Neural cell (in vitro differentiated cells): ENCODE results near the gene IL15. TPM values are rescaled to one million over a fixed set of nuclear protein-coding genes. Genes with fewer than 3 reads are reported as not detected.

Source experiments
- H2AFZ ChIP-seq: fragments of 200-600, 300-800 bp; sonication (generic), shearing (Covaris generic); 2 replicates; pipeline ENCODE4 v1.6.0; 2014; ENCODE audit warnings: low read depth, mild to moderate bottlenecking, antibody characterized with exemption, low read length, moderate library complexity
- H3F3A ChIP-seq: fragments of 200-600 bp; shearing (Covaris generic); 2 replicates; pipeline ENCODE4 v1.6.1; 2016; ENCODE audit warnings: mild to moderate bottlenecking, moderate library complexity, mixed read lengths, antibody characterized with exemption, low read length; ENCODE audit not compliant: insufficient read depth, poor library complexity, severe bottlenecking
- H3K27ac ChIP-seq: fragments of 200-600, 300-800 bp; sonication (generic), shearing (Covaris generic); 2 replicates; pipeline ENCODE4 v1.5.1; 2014; ENCODE audit warnings: mild to moderate bottlenecking, low read length, moderate library complexity
- H3K27me3 ChIP-seq: fragments of 300-800, 200-600 bp; sonication (generic), shearing (Covaris generic); 2 replicates; pipeline ENCODE4 v1.6.0; 2014; ENCODE audit warnings: mild to moderate bottlenecking, low read depth, low read length, moderate library complexity; ENCODE audit not compliant: insufficient read depth
- H3K36me3 ChIP-seq: fragments of 300-800, 200-600 bp; sonication (generic), shearing (Covaris generic); 2 replicates; pipeline ENCODE4 v1.5.1; 2014; ENCODE audit warnings: mild to moderate bottlenecking, antibody characterized with exemption, low read length, moderate library complexity; ENCODE audit not compliant: insufficient read depth
- H3K4me2 ChIP-seq: fragments of 300-800, 200-600 bp; sonication (generic), shearing (Covaris generic); 2 replicates; pipeline ENCODE4 v1.6.0; 2014; ENCODE audit warnings: mild to moderate bottlenecking, low read length
- H3K4me3 ChIP-seq: fragments of 300-800, 200-600 bp; sonication (generic), shearing (Covaris generic); 2 replicates; pipeline ENCODE4 v1.5.1; 2014; ENCODE audit warnings: mild to moderate bottlenecking, low read length, moderate library complexity
- H3K79me2 ChIP-seq: fragments of 200-600 bp; shearing (Covaris generic); replicated peaks from 2 replicates; pipeline ENCODE4 v1.6.0; 2014; ENCODE audit warnings: mild to moderate bottlenecking, low read length, moderate library complexity; ENCODE audit not compliant: insufficient read depth
- H3K9ac ChIP-seq: fragments of 300-800, 200-600 bp; sonication (generic), shearing (Covaris generic); 2 replicates; pipeline ENCODE4 v1.6.1; 2016; ENCODE audit warnings: mild to moderate bottlenecking, low read length, mixed read lengths
- H3K9me2 ChIP-seq: fragments of 200-600 bp; shearing (Covaris generic); 2 replicates; pipeline ENCODE4 v1.6.1; 2016; ENCODE audit warnings: mild to moderate bottlenecking, low read length, mixed read lengths; ENCODE audit not compliant: insufficient read depth
- H3K9me3 ChIP-seq: fragments of 200-600, 300-800 bp; sonication (generic), shearing (Covaris generic); 2 replicates; pipeline ENCODE4 v1.6.1; 2016; ENCODE audit warnings: mild to moderate bottlenecking, mixed run types, low read length, moderate library complexity, mixed read lengths
- H4K20me1 ChIP-seq: fragments of 200-600 bp; shearing (Covaris generic); 2 replicates; pipeline ENCODE4 v1.6.1; 2016; ENCODE audit warnings: mild to moderate bottlenecking, mixed run types; ENCODE audit not compliant: insufficient read depth
- EP300 ChIP-seq: fragments of 450-650 bp; conservative IDR thresholded peaks from 2 replicates; pipeline ENCODE4 v1.6.1; 2014; ENCODE audit warnings: antibody characterized with exemption, mild to moderate bottlenecking, moderate library complexity; ENCODE audit not compliant: poor library complexity, severe bottlenecking
- EZH2 ChIP-seq: fragments of 200-600, 300-800 bp; shearing (Covaris generic), sonication (generic); IDR thresholded peaks from 2 replicates; pipeline ENCODE4 v1.6.1; 2014; ENCODE audit warnings: antibody characterized with exemption, low read length, borderline replicate concordance, mild to moderate bottlenecking; ENCODE audit not compliant: insufficient read depth, poor library complexity, severe bottlenecking
- MXI1 ChIP-seq: fragments of 450-650 bp; conservative IDR thresholded peaks from 2 replicates; pipeline ENCODE4 v1.6.1; 2014; ENCODE audit warnings: antibody characterized with exemption, mild to moderate bottlenecking; ENCODE audit not compliant: poor library complexity, severe bottlenecking
- POLR2AphosphoS5 ChIP-seq: IDR thresholded peaks from 2 replicates; pipeline ENCODE4 v1.6.1; 2012
- RAD21 ChIP-seq: fragments of 450-650 bp; conservative IDR thresholded peaks from 2 replicates; pipeline ENCODE4 v1.6.1; 2014; ENCODE audit warnings: antibody characterized with exemption, mild to moderate bottlenecking, moderate library complexity
- SMC3 ChIP-seq: fragments of 450-650 bp; conservative IDR thresholded peaks from 2 replicates; pipeline ENCODE4 v1.6.1; 2014; ENCODE audit warnings: antibody characterized with exemption, mild to moderate bottlenecking, moderate library complexity; ENCODE audit not compliant: poor library complexity
- TAF1 ChIP-seq: IDR thresholded peaks from 2 replicates; pipeline ENCODE4 v1.6.1; 2012; ENCODE audit warnings: low read depth
- polyA plus RNA-seq: library from polyadenylated mRNA; depleted of rRNA; stranded (reverse); fragments of >200 nt; gene quantifications from 2 replicates; pipeline ENCODE4 v1.2.3, GENCODE V29; 2014
- TF ChIP-seq, protein P1 (sequence below): fragments of 450-650 bp; IDR thresholded peaks from 2 replicates; pipeline ENCODE4 v1.5.1; 2014; ENCODE audit warnings: antibody characterized with exemption, mild to moderate bottlenecking, moderate library complexity; ENCODE audit not compliant: poor library complexity, severe bottlenecking
- TF ChIP-seq, protein P2 (sequence below): IDR thresholded peaks from 2 replicates; pipeline ENCODE4 v1.6.1; 2012; ENCODE audit warnings: borderline replicate concordance

IL15 gene
- polyA plus RNA-seq, 1 donor from 2014 or later, result not detected

DNA sequence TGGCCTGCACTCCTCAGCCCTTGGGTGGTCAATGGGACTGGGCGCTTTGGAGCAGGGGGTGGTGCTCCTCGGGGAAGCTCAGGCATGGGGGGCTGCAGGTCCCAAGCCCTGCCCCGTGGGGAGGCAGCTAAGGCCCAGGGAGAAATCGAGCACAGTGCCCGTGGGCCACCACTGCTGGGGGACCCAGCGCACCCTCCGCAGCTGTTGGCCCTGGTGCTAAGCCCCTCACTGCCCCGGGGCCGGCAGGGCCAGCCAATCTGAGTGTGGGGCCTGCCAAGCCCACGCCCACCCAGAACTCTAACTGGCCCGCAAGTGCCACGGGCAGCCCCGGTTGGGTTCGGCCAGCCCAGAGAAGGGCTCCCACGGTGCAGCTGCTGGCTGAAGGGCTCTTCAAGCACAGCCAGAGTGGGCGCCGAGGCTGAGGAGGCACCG lies 30.9 kb upstream of the IL15 start:
- no peak overlapping the region for H3K4me3 ChIP-seq
- H4K20me1 ChIP-seq, result no peaks in the 10 kb centered on the region
- H3K4me2 ChIP-seq, result no peak overlapping the region
- H3K36me3 ChIP-seq, result no peaks in the 10 kb centered on the region
- H3K27me3 ChIP-seq, result no peaks in the 10 kb centered on the region
- no peak overlapping the region for H3K9ac ChIP-seq
- H3K9me2 ChIP-seq, result no peaks in the 10 kb centered on the region
- H3F3A ChIP-seq, result no peaks in the 10 kb centered on the region
- H3K79me2 ChIP-seq, result no peaks in the 10 kb centered on the region
- H2AFZ ChIP-seq, result no peak overlapping the region
- H3K27ac ChIP-seq, result no peak overlapping the region
- H3K9me3 ChIP-seq, result no peaks in the 10 kb centered on the region
- no peak for TF ChIP-seq POLR2AphosphoS5
- TF ChIP-seq, protein P1, sequence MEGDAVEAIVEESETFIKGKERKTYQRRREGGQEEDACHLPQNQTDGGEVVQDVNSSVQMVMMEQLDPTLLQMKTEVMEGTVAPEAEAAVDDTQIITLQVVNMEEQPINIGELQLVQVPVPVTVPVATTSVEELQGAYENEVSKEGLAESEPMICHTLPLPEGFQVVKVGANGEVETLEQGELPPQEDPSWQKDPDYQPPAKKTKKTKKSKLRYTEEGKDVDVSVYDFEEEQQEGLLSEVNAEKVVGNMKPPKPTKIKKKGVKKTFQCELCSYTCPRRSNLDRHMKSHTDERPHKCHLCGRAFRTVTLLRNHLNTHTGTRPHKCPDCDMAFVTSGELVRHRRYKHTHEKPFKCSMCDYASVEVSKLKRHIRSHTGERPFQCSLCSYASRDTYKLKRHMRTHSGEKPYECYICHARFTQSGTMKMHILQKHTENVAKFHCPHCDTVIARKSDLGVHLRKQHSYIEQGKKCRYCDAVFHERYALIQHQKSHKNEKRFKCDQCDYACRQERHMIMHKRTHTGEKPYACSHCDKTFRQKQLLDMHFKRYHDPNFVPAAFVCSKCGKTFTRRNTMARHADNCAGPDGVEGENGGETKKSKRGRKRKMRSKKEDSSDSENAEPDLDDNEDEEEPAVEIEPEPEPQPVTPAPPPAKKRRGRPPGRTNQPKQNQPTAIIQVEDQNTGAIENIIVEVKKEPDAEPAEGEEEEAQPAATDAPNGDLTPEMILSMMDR, result no peak
- TF ChIP-seq, protein P2, sequence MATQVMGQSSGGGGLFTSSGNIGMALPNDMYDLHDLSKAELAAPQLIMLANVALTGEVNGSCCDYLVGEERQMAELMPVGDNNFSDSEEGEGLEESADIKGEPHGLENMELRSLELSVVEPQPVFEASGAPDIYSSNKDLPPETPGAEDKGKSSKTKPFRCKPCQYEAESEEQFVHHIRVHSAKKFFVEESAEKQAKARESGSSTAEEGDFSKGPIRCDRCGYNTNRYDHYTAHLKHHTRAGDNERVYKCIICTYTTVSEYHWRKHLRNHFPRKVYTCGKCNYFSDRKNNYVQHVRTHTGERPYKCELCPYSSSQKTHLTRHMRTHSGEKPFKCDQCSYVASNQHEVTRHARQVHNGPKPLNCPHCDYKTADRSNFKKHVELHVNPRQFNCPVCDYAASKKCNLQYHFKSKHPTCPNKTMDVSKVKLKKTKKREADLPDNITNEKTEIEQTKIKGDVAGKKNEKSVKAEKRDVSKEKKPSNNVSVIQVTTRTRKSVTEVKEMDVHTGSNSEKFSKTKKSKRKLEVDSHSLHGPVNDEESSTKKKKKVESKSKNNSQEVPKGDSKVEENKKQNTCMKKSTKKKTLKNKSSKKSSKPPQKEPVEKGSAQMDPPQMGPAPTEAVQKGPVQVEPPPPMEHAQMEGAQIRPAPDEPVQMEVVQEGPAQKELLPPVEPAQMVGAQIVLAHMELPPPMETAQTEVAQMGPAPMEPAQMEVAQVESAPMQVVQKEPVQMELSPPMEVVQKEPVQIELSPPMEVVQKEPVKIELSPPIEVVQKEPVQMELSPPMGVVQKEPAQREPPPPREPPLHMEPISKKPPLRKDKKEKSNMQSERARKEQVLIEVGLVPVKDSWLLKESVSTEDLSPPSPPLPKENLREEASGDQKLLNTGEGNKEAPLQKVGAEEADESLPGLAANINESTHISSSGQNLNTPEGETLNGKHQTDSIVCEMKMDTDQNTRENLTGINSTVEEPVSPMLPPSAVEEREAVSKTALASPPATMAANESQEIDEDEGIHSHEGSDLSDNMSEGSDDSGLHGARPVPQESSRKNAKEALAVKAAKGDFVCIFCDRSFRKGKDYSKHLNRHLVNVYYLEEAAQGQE, result no peak

DNA sequence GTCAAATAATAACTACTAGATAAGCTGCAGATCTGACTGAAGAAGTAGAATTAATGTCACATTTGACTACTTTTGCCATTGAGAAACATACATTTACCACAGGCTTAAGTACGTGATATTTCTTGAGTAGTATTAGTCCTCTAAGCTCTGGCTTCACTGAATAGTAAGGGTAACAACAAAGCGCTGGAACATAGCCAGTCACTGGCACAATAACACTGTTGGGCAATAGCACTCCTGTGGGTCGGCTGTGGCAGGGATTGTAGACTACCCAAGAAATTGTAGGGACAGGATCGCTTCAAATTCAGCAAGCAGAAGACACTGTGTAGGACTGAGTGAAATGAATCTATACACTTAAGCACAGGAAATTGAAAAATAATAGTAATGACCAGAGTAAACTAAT lies 27.1 kb upstream of the IL15 start:
- no peak for TF ChIP-seq SMC3
- H3K27ac ChIP-seq, result no peak overlapping the region
- no peaks in the 10 kb centered on the region for H3K27me3 ChIP-seq
- no peaks in the 10 kb centered on the region for H3K36me3 ChIP-seq
- no peak overlapping the region for H3K9ac ChIP-seq
- no peaks in the 10 kb centered on the region for H3K79me2 ChIP-seq
- H3K9me3 ChIP-seq, result no peaks in the 10 kb centered on the region
- H4K20me1 ChIP-seq, result no peaks in the 10 kb centered on the region
- H3K4me3 ChIP-seq, result no peak overlapping the region
- no peaks in the 10 kb centered on the region for H3F3A ChIP-seq
- H2AFZ ChIP-seq, result no peak overlapping the region
- no peaks in the 10 kb centered on the region for H3K9me2 ChIP-seq
- H3K4me2 ChIP-seq, result no peak overlapping the region

DNA sequence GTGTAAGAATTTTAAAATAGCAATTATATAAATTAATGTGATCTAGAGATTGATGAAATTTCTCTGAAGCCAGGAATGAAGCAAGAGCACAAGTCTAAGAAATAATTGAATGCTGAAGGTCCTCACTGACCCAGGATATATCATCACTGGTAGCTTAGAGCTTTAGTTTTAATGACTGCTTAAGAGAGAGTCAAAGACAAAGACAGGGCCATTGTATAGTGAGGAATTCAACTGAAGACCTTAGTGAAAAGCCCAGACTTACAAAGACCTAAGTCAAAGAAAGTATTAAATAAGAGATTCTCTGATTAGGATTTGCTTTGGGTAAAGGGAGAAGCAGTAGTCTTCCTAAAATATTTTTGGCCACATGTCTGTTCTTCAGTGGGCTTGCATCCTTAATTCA lies 26.0 kb upstream of the IL15 start:
- no peak overlapping the region for H3K4me3 ChIP-seq
- no peaks in the 10 kb centered on the region for H3K79me2 ChIP-seq
- no peaks in the 10 kb centered on the region for H3K27me3 ChIP-seq
- H3K27ac ChIP-seq, result no peak overlapping the region
- no peaks in the 10 kb centered on the region for H3K9me2 ChIP-seq
- no peak overlapping the region for H2AFZ ChIP-seq
- H3K4me2 ChIP-seq, result no peak overlapping the region
- H3K9ac ChIP-seq, result no peak overlapping the region
- no peaks in the 10 kb centered on the region for H3F3A ChIP-seq
- TF ChIP-seq SMC3, result no peak
- TF ChIP-seq EP300, result no peak
- no peak for TF ChIP-seq MXI1
- TF ChIP-seq TAF1, result no peak
- TF ChIP-seq POLR2AphosphoS5, result no peak
- no peak for TF ChIP-seq EZH2
- TF ChIP-seq, protein P2, result no peak
- TF ChIP-seq, protein P1, result no peak
- no peak for TF ChIP-seq RAD21
- H3K36me3 ChIP-seq, result no peaks in the 10 kb centered on the region
- H3K9me3 ChIP-seq, result no peaks in the 10 kb centered on the region
- no peaks in the 10 kb centered on the region for H4K20me1 ChIP-seq
